Caco-2 (cell line): Measurements from ENCODE around the gene CAPSL. TPM values are rescaled to one million over a fixed set of nuclear protein-coding genes. Genes with fewer than 3 reads are reported as not detected.
A peak's percentile ranks its signal among the peaks of the same experiment; 100 is the strongest.

Experiments used
- BruUV-seq: library from RNA; stranded (reverse); fragments of 400-500 nt; replicated peaks from 2 replicates; lab custom pipeline; 2021; lab: Mats Ljungman, UMichigan
- CTCF ChIA-PET: fragments of 300-600 bp; sonication (Branson Sonifier 250); formaldehyde crosslinking; loops from one replicate; lab custom pipeline; 2022; ENCODE audit warnings: antibody characterized with exemption; lab: Charles Lee
- POLR2A ChIA-PET: fragments of 300-600 bp; sonication (Branson Sonifier 250); formaldehyde crosslinking; loops from one replicate; lab custom pipeline; 2022; ENCODE audit warnings: antibody characterized with exemption; lab: Charles Lee
- DNase-seq, 2 experiments: peaks; one replicate each; pipeline versions ENCODE4 v3.0.0 to v3.0.0-alpha.2; 2020 to 2022
- H3K27me3 ChIP-seq: replicated peaks from 2 replicates; pipeline ENCODE4 v1.6.0; 2011; ENCODE audit warnings: low read length; ENCODE audit not compliant: control insufficient read depth, insufficient read depth
- H3K36me3 ChIP-seq: 2 replicates; pipeline ENCODE4 v1.5.1; 2011; ENCODE audit warnings: low read length; ENCODE audit not compliant: control insufficient read depth, insufficient read depth
- H3K4me1 ChIP-seq: fragments of 250-450 bp; sonication (Bioruptor Pico); 2 replicates; pipeline ENCODE4 v1.5.1; 2020; ENCODE audit warnings: mild to moderate bottlenecking
- H3K4me3 ChIP-seq: 2 replicates; pipeline ENCODE4 v1.5.1; 2011; ENCODE audit warnings: low read depth, mild to moderate bottlenecking, control low read depth, low read length
- H3K9me3 ChIP-seq: fragments of 250-450 bp; sonication (Bioruptor Pico); 2 replicates; pipeline ENCODE4 v1.5.1; 2020; ENCODE audit warnings: mild to moderate bottlenecking, moderate library complexity
- H3K27ac Mint-ChIP-seq: one replicate; pipeline ENCODE4 v1.8.0; 2022; ENCODE audit warnings: mixed read lengths; ENCODE audit not compliant: unreplicated experiment
- H3K27me3 Mint-ChIP-seq: one replicate; pipeline ENCODE4 v1.8.0; 2022; ENCODE audit warnings: mixed read lengths; ENCODE audit not compliant: insufficient read depth, unreplicated experiment
- H3K36me3 Mint-ChIP-seq: one replicate; pipeline ENCODE4 v1.8.0; 2022; ENCODE audit warnings: mild to moderate bottlenecking, mixed read lengths; ENCODE audit not compliant: insufficient read depth, unreplicated experiment
- H3K4me1 Mint-ChIP-seq: one replicate; pipeline ENCODE4 v1.8.0; 2022; ENCODE audit warnings: low read depth, mixed read lengths; ENCODE audit not compliant: unreplicated experiment
- H3K4me3 Mint-ChIP-seq: one replicate; pipeline ENCODE4 v1.8.0; 2022; ENCODE audit warnings: mild to moderate bottlenecking, moderate library complexity, mixed read lengths; ENCODE audit not compliant: unreplicated experiment
- H3K9me3 Mint-ChIP-seq: one replicate; pipeline ENCODE4 v1.8.0; 2022; ENCODE audit warnings: mixed read lengths; ENCODE audit not compliant: unreplicated experiment
- intact Hi-C: fragments of 100-400 bp; cut with micrococcal nuclease; formaldehyde crosslinking; loops from one replicate; pipeline ENCODE4 v1.10.0; 2022; ENCODE audit not compliant: unreplicated experiment
- total RNA-seq: library from RNA; stranded (reverse); gene quantifications from 2 replicates; pipeline ENCODE4 v1.2.3, GENCODE V29; 2022
- TF ChIP-seq, protein P1 (sequence below), 2 experiments: fragments of 200-600 bp in 1 of 2; IDR thresholded peaks; 1 replicate in 1 of 2; 2 replicates in 1 of 2; pipeline versions ENCODE4 v1.5.1 to v1.8.0; 2011 to 2022; ENCODE audit warnings: antibody characterized with exemption in 1 of 2, control low read depth in 1 of 2, inconsistent platforms in 1 of 2, low read depth in 1 of 2, low read length in 1 of 2, mild to moderate bottlenecking in 1 of 2, moderate library complexity in 1 of 2; ENCODE audit not compliant: insufficient read depth in 1 of 2, severe bottlenecking in 1 of 2, unreplicated experiment in 1 of 2

The CAPSL gene
- total RNA-seq, 1 experiment from 2014 or later = not detected

DNA sequence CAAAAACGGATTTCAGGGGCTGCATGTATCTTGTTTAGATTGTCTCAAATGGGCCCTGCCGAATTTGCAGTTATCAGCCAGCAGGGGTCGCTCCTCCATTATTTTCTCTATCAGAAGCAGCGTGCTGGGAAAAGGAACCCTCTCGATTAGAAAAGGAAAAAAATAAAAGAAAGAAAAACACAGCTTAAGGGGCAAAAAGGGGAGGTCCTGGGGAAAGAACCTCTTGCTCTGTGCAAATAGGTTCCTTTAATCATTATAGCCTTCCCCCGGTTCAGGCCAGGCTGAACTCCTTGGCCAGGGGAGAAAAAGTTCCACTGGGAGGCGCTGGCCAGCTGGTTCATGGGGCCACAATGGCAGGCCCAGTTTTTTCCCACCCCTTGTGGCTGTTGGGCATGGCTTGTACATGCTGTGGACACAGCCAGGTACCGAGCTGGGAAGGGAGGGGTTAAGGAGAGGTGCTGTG lies 25.0 kb upstream of the CAPSL start:
- CTCF ChIA-PET = no interaction called here
- H3K27me3 Mint-ChIP-seq = peaks cover 7% of the 10 kb centered on the region
- H3K36me3 ChIP-seq = no peaks in the 10 kb centered on the region
- H3K4me3 Mint-ChIP-seq = no peak overlapping the region
- no TSS peak for BruUV-seq
- TF ChIP-seq, protein P1, sequence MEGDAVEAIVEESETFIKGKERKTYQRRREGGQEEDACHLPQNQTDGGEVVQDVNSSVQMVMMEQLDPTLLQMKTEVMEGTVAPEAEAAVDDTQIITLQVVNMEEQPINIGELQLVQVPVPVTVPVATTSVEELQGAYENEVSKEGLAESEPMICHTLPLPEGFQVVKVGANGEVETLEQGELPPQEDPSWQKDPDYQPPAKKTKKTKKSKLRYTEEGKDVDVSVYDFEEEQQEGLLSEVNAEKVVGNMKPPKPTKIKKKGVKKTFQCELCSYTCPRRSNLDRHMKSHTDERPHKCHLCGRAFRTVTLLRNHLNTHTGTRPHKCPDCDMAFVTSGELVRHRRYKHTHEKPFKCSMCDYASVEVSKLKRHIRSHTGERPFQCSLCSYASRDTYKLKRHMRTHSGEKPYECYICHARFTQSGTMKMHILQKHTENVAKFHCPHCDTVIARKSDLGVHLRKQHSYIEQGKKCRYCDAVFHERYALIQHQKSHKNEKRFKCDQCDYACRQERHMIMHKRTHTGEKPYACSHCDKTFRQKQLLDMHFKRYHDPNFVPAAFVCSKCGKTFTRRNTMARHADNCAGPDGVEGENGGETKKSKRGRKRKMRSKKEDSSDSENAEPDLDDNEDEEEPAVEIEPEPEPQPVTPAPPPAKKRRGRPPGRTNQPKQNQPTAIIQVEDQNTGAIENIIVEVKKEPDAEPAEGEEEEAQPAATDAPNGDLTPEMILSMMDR (IDR thresholded peaks at IDR 0.05; ENCODE audit: insufficient read depth in 1 of 2, low read depth in 1 of 2, low read length in 1 of 2, severe bottlenecking in 1 of 2, unreplicated experiment in 1 of 2) = peak; percentile 41 to 47
- intact Hi-C loops = loop anchor here (1.0 kb wide), 1 partner anchor 78 kb away; no protein-coding TSS in a partner anchor
- POLR2A ChIA-PET = no interaction called here
- H3K9me3 Mint-ChIP-seq = no peaks in the 10 kb centered on the region
- H3K4me1 ChIP-seq = no peaks in the 10 kb centered on the region
- 0 out of 2 replicates have a peak, but pooled peaks cover 8% of the 10 kb centered on the region for H3K9me3 ChIP-seq
- no peak overlapping the region for H3K4me3 ChIP-seq
- no peaks in the 10 kb centered on the region; the same call in 1 of the 2 replicates for H3K27me3 ChIP-seq
- no peaks in the 10 kb centered on the region for H3K36me3 Mint-ChIP-seq
- H3K27ac Mint-ChIP-seq = no peak overlapping the region
- peak in 1 of 2 experiments; percentile 4 for DNase-seq
- no peaks in the 10 kb centered on the region for H3K4me1 Mint-ChIP-seq

DNA sequence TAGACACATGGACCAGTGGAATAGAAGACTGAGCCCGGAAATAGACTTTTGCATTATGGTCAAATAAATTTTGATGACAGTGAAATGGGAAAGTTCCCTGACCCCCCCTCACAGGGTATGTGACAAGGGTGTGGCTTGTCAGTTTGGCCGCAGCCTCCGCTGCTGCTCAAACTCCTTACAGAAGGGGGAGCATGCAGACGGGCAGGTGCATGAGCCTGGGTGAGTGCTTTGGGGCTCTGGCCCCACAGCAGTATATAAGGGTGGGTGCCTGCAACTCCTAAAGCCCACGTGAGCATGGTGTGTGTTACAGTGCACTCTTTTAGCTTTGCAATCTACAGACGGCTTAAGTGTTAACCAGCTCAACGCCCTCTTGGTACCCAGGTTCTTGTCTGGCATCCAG lies 21.9 kb upstream of the CAPSL start:
- H3K4me3 ChIP-seq = no peak overlapping the region
- peaks cover 10% of the 10 kb centered on the region for H3K27me3 Mint-ChIP-seq
- no peaks in the 10 kb centered on the region for H3K36me3 ChIP-seq
- H3K36me3 Mint-ChIP-seq = no peaks in the 10 kb centered on the region
- no peaks in the 10 kb centered on the region; the same call in 1 of the 2 replicates for H3K27me3 ChIP-seq
- DNase-seq = no peak
- H3K4me3 Mint-ChIP-seq = no peak overlapping the region
- ChIA-PET CTCF (no interaction called here), POLR2A (no interaction called here)
- TF ChIP-seq, protein P1 (IDR thresholded peaks at IDR 0.05; ENCODE audit: insufficient read depth in 1 of 2, low read depth in 1 of 2, low read length in 1 of 2, severe bottlenecking in 1 of 2, unreplicated experiment in 1 of 2) = no peak
- 0 out of 2 replicates have a peak, but pooled peaks cover 8% of the 10 kb centered on the region for H3K9me3 ChIP-seq
- BruUV-seq = no TSS peak
- intact Hi-C loops = no loop called here
- no peaks in the 10 kb centered on the region for H3K9me3 Mint-ChIP-seq
- H3K27ac Mint-ChIP-seq = no peak overlapping the region
- H3K4me1 ChIP-seq = no peaks in the 10 kb centered on the region
- H3K4me1 Mint-ChIP-seq = no peaks in the 10 kb centered on the region

- Histone ChIP-seq H3K4me1 (no peaks in the 10 kb centered on the region), H3K4me3 (no peak overlapping the region), H3K9me3 (no peaks in the 10 kb centered on the region), H3K27me3 (no peaks in the 10 kb centered on the region; the same call in none of the 2 replicates), H3K36me3 (no peaks in the 10 kb centered on the region)
- Mint-ChIP-seq H3K36me3 (no peaks in the 10 kb centered on the region), H3K4me3 (no peak overlapping the region), H3K4me1 (no peaks in the 10 kb centered on the region), H3K9me3 (no peaks in the 10 kb centered on the region), H3K27ac (no peak overlapping the region), H3K27me3 (peaks cover 25% of the 10 kb centered on the region)
- TF ChIP-seq, protein P1 (IDR thresholded peaks at IDR 0.05; ENCODE audit: insufficient read depth in 1 of 2, low read depth in 1 of 2, low read length in 1 of 2, severe bottlenecking in 1 of 2, unreplicated experiment in 1 of 2) = no peak
- BruUV-seq = no TSS peak
- ChIA-PET POLR2A (no interaction called here), CTCF (no interaction called here)
- DNase-seq = no peak
- intact Hi-C loops = no loop called here
Measured at GRCh38 chr5:35956429-35956828, 18.0 kb upstream of the CAPSL start.
